HG02870 (cell line): Measurements from ENCODE around the gene SH3GL3.

Experiments used
- ATAC-seq: cut with Tn5 transposase; IDR thresholded peaks from one replicate; pipeline ENCODE4 v1.9.1; 2021; ENCODE audit warnings: mild to moderate bottlenecking, moderate library complexity; ENCODE audit not compliant: unreplicated experiment

SH3GL3 gene

DNA sequence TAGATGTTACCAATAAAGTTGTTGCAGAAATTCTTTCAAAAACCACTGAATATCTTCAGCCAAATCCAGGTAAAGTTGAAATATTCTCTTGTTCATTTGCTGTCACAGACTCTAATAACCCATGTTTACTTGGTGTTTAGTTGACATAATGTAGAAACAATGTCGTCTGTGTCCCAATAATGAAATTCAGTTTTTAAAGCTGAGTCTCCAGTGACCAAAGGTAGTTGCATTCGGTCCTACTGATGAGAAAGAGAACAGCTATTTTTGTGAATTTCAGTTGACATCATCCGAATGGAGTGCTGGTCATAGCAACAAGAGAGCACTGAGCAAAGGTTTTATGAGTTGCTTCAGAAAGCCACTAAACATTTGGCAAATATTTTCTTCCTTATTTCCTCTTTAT lies 118.0 kb downstream of the SH3GL3 start:
- no peak for ATAC-seq

DNA sequence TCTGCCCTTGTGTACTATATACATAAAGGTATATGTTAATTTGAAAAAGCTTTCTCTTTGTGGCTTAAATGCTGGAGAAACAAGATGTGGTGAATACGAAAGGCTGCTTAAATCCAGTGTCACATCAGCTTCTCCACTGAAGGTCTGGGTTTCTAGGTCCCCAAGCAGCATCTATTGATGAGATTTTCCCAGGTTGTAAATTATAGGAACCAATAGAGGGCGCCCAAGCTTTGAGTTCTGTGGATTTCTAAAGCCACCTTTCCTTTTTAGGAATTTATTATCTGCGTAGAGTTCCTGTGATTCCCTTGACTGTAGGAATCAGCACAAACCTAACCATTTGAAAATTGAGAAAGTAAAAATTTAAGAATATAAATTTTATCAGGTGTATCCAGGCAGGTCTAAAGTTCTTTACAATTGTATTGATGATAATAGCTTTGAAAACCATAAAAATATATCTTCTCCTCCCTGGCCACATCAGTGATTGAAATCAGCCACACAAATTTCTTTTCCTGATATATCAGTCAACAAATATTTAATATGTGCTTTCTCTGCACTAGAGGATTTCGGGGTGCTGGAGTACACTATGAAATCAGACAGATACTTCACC lies 118.5 kb downstream of the SH3GL3 start:
- no peak for ATAC-seq

DNA sequence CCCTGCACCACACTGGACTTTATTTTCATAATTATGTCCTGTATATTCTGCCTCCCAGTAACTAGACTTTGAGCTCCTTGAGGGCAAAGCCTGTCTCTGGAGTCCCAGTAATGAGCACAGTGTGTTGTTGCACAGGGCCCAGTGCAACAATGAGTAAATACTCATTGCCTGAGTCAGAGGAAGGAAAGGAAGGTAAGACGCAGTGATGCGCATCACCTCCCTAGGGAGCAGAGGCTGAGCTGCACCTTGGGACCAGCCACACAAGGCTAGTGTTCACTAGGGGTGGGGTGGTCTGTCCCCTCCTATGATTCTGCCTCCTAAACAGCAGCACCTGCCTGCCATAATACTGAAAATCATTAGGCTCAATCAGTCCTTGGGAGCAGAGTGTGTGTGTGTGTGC lies 120.2 kb downstream of the SH3GL3 start:
- ATAC-seq: no peak

DNA sequence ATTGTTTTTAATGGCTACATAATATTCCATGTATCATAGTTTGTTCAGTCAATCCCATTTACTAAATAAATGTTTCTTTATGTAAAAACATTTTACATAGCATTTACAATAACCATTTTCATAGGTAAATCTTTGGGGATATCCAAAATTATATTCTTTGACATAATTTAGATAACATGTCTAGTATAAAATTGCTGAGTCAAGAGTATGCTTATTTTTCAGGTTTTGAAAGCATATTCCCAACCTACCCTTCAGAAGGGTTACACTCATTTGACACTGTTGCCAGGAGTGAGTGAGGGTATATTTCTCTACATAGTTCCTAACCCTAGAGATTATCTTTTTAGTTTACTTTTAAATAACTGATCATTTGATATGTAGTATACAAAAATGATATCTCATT lies 122.2 kb downstream of the SH3GL3 start:
- no peak for ATAC-seq

DNA sequence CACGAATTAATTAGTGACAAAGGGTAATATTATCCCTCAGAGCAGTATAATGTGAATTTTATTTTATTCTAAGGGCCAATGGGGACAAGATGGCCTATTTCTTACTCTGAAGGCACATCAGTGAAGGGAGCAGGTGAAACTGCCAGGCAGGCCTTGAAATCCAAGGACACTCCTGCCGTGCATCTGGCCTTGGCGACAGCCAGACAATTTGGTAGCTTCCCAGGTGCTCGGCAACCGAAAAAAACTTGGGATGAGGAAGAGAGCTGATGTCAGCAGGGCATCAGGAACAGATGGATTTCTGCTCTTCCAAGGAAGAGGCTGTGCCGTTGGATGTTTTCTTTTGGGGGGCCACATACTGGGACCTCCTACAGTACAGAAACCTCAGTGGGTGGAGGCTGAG lies 123.6 kb downstream of the SH3GL3 start:
- no peak for ATAC-seq

DNA sequence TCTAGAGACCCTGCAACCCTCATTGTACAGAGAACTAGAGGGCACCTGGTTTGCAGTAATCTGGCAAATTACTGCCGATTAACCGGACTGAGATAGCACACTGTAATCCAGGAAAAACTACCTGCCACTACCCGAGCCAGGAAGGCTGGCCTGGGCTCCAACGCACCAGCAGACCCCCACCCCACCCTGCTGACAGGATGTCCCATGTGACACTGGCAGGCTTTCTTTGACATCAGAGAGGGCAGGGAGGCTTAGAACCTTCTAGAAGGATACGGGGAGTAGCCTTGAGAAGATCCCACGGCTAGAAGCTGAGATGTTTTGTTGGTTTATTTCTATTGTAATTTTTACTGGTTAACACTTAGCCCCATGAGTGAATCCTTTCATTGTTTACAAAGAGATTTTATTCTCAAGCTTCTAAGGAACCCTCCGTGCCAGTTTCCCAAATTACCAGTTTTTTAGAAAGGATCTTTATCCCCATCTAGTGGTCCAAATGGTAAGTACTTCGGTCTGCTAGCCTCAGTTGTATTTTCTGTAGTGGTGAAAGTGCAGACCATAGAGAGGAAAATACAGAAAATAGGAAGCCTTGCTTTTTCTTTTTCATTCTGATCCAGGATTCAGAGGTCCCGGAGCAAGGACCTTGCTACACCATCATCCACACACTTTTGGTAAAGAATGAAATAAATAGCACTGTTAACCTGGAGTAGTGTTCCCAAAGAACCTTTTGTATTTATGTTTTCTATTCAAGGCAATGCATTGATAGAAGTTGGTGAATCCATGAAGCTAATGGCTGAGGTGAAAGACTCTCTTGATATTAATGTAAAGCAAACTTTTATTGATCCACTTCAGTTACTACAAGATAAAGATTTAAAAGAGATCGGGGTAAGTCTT lies 124.9 kb downstream of the SH3GL3 start:
- no peak for ATAC-seq

DNA sequence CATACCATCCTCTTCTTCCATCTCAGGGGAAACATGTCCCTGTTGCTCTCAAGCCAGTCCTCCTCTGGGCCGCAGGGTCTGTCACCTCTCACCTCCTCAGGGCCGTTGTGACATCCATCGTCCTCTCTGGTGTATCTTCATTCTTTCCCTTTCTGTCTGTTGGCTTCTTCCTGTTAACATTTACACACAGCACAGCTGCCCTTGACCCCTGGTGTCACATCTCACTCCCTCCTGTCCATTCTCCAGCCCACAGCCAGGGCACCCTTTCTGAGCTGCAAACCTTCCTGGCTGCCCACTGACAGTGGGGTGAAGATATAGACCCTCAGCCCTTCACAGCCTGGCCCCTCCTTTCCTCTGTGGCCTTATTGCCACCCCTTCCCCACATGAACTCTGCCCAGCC lies 127.2 kb downstream of the SH3GL3 start:
- ATAC-seq: no peak

DNA sequence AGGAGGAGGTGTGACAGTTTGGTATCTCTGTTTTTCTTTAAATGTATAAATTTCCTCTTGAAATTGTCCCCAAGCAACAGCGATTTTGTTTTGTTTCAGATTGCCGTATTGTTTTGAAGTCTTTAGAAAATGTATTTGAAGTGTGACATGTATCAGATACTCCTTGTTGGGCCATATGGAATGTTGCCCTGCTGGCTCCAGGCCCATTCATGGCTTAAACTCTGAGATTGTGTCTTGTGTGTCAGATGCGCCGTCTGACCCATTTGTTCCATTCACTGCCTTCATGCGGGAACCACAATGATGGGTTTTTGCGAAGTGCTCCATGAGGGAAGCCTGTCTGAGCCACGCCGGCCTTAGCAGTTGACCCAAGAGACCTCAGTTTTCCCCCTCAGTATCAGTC lies 131.6 kb downstream of the SH3GL3 start:
- ATAC-seq: no peak

DNA sequence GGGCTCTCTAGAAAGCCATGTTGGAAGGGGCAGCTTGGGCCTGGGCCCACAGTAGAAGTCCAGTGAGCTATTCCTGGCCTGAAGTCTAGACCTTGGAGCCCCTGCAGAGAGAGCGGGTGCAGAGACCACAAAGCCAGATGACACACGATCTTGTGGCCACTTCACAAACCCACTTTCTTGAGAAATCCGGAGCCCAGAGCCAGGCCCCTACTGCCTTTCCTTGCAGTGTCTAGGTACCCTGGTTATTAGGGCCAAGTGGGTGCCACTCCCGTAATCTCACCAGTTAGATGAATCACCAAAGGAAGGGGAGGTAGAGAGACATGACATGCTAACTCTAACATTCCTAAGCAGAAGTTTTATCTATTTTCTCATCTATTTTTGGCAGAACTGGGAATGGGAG lies 134.2 kb downstream of the SH3GL3 start:
- ATAC-seq: no peak

DNA sequence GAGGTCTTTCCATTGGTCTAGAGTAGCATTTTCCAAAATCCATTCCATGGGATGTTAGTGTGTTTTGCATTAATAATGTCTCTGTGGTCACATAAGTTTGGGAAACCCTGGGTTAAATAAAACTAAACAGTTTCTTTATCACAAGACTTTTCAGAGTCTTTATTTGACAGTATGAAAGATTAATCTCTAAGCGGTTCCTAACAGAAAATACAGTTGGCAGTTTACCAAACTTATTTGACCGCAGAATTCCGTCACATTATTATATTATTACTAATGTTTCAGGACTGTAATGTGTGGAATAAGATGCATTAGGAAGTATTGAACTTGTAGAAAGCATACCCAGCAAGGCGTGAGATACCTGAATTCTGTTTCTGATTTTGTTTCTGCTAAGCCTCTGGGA lies 135.2 kb downstream of the SH3GL3 start:
- no peak for ATAC-seq

DNA sequence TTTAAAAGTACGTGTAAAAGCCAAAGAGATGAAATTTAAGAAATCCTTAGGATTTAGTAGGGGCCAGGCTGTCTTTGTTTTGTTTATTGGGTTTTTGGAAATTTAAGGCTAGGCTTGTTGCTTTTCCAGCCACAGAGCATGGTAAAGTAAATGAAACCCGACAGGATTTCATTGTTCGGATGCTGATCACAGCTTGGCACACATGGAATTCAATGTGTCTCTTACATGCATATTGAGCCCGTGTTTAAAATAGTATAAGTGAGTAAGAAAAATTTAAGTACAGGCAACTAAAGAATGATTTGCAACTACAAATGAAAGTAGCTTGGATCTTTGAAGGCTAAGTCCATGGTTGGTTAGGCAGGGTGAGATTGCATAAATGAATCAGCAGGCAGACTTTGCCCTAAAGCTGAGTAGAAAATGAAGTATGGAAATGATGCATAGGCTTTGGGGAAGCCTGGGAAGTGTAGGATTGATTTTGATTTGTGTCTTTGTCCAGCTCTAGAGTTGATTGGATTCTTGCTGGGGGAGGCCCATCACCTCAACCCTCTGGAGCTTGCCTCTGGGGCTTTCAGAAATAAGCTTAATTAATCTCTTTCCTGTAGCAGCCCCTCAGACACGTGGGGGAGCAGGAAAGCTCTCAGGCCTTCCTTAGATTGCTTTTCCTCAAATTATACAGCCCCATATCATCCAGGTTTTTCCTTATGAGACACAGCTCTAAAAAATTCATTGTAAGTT lies 138.6 kb downstream of the SH3GL3 start:
- no peak for ATAC-seq

DNA sequence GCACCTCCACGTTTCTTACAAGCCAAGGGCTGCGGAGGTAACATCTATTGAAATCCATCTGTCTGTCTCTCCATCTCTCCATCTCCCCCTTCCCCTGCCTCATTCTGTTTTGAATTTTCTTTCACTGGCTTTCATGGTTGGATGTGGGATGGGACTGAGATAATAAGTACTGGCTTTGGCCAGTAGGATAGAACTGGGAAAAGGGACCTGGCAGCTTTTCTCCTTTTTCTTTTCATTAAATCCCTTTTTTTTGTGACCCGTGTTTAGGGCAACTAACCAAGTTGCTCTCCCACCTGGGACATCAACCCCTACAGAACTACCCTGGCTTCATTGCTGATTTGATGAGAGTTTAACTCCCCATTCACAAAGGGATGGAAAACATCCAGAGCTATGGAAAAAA lies 139.9 kb downstream of the SH3GL3 start:
- ATAC-seq: no peak

DNA sequence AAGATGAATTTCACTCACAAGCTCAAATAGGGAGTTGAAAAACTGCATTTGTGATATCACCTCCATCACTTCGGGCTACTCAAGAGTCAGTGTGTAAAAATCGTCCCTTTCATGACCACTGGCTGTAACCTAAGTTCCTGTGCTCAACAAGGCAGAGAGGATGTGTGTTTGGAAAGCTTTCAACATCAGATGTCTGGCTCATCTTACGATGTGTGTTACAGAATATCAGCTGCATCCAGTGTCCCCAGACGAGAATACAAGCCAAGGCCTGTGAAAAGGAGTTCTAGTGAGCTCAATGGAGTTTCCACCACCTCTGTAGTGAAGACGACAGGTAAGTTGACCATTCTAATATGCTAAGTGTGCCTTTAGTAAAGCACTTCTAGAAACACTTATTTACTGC lies 141.3 kb downstream of the SH3GL3 start:
- no peak for ATAC-seq

DNA sequence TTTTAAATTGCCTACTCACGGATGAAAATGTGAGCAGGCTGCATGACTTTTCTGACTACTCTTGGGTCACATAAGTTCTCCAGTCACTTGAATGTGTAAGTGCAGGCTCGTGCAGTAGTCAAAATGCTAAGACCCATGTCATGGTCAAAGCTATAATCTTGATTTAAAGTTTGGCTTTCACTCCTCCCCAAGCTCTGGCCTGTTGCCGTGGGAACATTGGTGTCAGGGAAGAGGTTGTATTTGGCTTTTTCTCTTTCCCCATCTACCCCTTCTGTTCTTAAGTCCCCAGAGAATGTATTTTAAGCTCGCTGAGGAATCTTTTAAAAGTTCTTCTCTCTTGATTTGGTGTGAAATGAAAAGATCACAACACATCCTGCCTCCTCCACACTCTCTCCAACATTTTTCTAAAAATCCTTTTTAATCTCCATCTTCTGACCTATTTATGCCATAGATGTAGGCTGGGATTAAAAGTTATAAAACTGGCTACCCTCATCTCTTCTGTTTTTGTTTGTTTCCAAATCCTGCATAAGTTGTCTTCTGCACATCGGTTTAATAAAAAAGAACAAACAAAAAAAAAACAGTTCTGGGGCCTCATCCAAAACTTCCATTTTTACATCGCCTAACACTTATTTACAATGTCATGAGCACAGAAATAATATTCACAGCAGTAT lies 145.4 kb downstream of the SH3GL3 start:
- ATAC-seq: no peak

DNA sequence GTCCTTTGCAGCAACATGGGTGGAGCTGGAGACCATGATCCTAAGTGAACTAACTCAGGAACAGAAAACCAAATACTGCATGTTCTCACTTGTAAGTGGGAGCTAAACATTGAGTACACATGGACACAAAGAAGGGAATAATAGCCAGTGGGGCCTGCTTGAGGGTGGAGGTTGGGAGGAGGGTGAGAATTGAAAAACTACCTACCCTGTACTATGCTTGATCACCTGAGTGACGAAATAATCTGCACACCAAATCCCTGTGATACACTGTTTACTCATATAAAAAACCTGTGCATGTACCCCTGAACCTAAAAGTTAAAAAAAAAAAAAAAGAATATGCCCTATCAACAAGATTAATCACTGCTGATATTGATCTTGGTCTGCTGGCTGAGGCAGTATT lies 148.1 kb downstream of the SH3GL3 start:
- no peak for ATAC-seq

DNA sequence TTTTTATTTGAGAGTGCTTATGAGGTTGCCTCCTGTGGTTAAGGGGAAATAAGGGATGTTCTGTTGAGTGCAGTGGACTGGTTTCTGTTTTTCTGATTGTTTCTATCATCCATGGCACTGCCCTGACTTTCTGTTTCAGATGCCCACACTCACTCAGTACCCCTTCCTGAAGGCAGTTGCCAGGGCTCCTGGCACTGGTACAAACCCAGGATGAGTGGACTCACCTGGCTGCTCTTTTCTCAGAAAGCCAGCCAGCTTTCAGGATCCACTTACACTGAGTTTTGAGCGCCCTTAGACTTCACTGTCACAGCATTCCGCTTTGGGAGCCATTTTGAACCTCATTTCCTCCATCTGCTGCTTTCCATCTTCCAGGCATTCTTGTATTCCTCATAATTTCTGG lies 150.9 kb downstream of the SH3GL3 start:
- no peak for ATAC-seq

DNA sequence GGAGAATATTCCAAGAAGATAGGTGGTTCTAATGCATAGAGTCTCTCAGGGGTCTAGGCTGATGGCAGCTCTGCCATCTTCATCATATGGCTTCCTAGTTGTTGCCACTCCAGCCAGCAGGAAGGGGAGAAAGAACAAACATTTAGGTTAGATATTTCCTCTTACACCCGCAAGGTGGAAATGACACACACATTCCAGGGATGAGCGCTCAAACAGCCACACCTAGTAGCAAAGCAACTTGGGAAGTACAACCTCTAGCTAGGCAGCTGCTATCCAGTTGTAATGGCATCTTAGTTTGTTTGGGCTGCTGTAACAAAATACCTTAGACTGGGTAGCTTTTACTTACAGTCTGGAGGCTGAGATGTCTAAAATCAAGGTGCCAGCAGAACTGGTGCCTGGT lies 154.9 kb downstream of the SH3GL3 start:
- ATAC-seq: no peak

DNA sequence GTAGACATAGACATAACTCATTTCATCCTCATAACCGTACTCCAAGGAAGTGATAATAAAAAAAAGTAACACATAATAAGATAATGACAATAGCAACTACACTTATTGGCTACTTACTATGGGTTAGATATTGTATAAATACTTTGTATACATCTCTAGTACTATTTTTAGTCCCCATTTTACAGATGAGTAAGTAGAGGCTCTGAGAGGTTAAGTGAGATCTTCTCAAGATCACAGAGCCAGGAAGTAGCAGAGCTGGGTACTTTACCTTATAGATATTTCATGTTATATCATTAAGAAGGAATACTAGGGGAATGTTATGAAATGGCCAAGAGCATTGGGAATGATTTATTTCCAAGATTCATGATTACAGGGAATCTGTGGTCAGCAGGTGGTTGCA lies 157.4 kb downstream of the SH3GL3 start:
- ATAC-seq: no peak

DNA sequence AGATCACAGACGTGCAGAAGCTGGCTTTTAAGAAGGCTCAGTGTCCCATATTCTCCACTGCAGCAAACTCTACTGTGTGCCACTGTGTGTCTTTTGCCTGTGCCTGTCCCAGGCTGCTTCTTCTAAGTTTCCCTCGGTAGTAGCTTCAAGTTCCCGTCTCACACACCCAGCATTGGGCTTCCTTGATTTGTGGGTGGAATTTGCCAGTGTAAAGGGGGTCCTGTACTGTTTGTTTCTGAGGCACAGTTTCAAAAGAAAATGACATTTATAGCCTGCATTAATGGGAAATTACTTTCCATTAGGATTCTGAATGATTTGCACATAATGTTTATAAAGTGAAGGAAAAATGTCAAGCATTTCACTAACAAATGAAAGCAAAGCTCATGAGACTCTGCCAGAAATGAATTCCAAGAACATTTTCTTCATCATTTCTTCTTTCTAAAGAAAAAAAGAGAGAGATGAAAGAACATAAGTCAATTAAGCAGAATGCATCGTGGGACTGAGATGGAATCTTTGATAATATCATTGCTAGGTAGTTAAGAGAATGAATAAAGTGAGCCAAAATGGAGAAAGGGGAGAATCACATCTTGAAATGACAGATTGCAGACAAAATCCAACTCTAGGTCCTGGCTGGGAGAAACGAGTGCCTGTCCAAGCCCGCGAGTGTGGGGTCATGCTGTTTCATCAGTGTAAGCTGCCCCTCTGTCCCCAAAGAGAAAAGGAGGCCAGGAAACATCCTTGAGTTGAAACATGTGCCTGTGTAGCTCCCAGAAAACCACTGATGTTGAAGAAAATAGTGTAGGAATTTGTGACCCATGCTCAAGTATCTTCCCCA lies 158.2 kb downstream of the SH3GL3 start:
- no peak for ATAC-seq

DNA sequence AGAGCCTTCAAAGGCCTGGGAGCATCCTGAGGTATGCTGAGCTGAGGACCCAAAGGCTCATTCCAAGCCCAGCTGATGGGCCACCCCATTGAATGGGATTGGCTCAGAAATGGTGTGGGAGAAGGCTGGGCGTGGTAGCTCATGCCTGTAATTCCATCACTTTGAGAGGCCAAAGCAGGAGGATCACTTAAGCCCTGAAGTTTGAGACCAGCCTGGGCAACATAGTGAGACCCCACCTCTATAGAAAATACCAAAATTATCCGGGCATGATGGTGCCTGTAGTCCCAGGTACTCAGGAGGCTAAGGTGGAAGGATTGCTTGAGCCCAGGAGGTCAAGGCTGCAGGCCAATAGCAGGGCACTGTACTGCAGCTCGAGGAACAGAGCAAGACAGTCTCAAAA lies 163.0 kb downstream of the SH3GL3 start:
- ATAC-seq: no peak
